Medulla oblongata (tissue), 1 donor: ENCODE data around the gene HDLBP.

Source experiments
- DNase-seq: peaks from one replicate; pipeline ENCODE4 v3.0.0-alpha.2; 2015; ENCODE audit errors: extremely low spot score

The HDLBP gene

GRCh38 chr2:241252778-241253475 is 62.5 kb downstream of the HDLBP start:
- no peak for DNase-seq

- no peak for DNase-seq
Measured at GRCh38 chr2:241249654-241250053, 65.8 kb downstream of the HDLBP start.

GRCh38 chr2:241248897-241249296 is 66.6 kb downstream of the HDLBP start:
- DNase-seq = no peak

- no peak for DNase-seq
Measured at GRCh38 chr2:241248289-241248688, 67.2 kb downstream of the HDLBP start.

GRCh38 chr2:241244368-241244767 is 71.1 kb downstream of the HDLBP start:
- no peak for DNase-seq

- no peak for DNase-seq
Measured at GRCh38 chr2:241242306-241242705, 73.2 kb downstream of the HDLBP start.

- DNase-seq = no peak
Measured at GRCh38 chr2:241241669-241242068, 73.8 kb downstream of the HDLBP start.

GRCh38 chr2:241240320-241241004 is 75.0 kb downstream of the HDLBP start:
- DNase-seq = no peak

- no peak for DNase-seq
Measured at GRCh38 chr2:241239552-241240202, 75.8 kb downstream of the HDLBP start.

- DNase-seq = no peak
Measured at GRCh38 chr2:241238693-241239198, 76.7 kb downstream of the HDLBP start.

- no peak for DNase-seq
Measured at GRCh38 chr2:241237949-241238371, 77.5 kb downstream of the HDLBP start.

- DNase-seq = no peak
Measured at GRCh38 chr2:241237047-241237446, 78.4 kb downstream of the HDLBP start.

- DNase-seq = no peak
Measured at GRCh38 chr2:241235859-241236593, 79.4 kb downstream of the HDLBP start.

- no peak for DNase-seq
Measured at GRCh38 chr2:241234962-241235740, 80.3 kb downstream of the HDLBP start.

- no peak for DNase-seq
Measured at GRCh38 chr2:241234066-241234790, 81.2 kb downstream of the HDLBP start.

GRCh38 chr2:241232736-241233575 is 82.5 kb downstream of the HDLBP start:
- DNase-seq = no peak

GRCh38 chr2:241230435-241230834 is 85.0 kb downstream of the HDLBP start:
- DNase-seq = no peak

- no peak for DNase-seq
Measured at GRCh38 chr2:241229563-241230401, 85.7 kb downstream of the HDLBP start.
